Lower leg skin (tissue), 3 donors: ENCODE measurements around the gene TRMO.

Experiments used
- CTCF ChIP-seq, 3 donors: fragments of 450-650 bp; IDR thresholded peaks; one replicate each; pipeline ENCODE4 v1.5.1; 2016; ENCODE audit warnings: antibody characterized with exemption in 3 of 3, mild to moderate bottlenecking in 3 of 3, moderate library complexity in 2 of 3
- POLR2A ChIP-seq, 2 donors: fragments of 450-650 bp; IDR thresholded peaks; one replicate each; pipeline ENCODE4 v1.6.1; 2016 to 2017; ENCODE audit warnings: antibody characterized with exemption in 2 of 2, mild to moderate bottlenecking in 1 of 2, moderate library complexity in 1 of 2

GRCh38 chr9:97900103-97900737 is 22.1 kb downstream of the TRMO start:
- TF ChIP-seq POLR2A (IDR thresholded peaks at IDR 0.05): no peak
- no peak for TF ChIP-seq CTCF (IDR thresholded peaks at IDR 0.05)
